GM12874 (cell line): ENCODE measurements around the gene IFI44.

Source experiments
- CTCF ChIP-seq: IDR thresholded peaks from 2 replicates; pipeline ENCODE4 v1.5.1; 2011; ENCODE audit warnings: low read depth, mild to moderate bottlenecking, control low read depth, low read length, moderate library complexity; ENCODE audit not compliant: insufficient read depth

The IFI44 gene

DNA sequence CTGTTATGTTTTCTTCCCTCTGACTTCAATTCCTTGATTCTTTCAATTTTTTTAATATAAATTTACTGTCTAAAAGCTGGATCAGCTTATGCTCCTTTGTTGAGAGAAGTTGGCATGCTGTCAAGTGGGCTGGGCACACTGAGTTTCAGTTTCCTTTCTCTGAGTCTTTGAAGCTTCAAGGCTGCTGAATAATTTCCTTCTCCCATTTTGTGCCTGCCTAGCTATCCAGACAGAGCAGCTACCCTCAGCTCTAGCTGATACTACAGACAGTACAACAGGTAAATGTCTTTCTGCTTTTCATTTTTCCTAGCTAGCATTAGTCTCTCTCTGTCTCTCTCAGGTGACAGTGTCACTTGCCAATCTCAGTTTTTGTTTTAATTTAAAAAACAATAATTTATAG is at the start of gene IFI44:
TSS of gene IFI44 (plus strand) at position 204 of the 400 bp plus-strand sequence. CDS start 365 bp downstream, outside the sequence.
- no peak for TF ChIP-seq CTCF

DNA sequence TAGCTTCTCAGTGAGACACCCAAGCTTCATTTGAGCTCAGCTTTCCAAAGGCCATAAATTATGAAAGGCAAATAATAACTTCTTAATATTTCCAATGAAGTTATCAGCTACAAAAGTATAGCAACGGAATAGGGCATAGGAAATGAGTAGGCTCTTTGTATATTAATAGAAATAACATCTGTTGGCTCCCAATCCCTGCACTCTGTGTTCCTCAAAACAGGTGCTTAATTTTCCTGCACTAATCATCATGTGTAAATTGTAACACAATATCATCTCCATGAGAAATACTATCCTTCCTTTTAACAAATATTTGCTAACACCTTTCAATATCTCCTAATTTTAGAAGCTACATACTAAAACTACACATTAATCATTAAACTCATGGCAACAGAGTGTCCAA is 48.6 kb upstream of the IFI44 start:
- TF ChIP-seq CTCF: no peak

DNA sequence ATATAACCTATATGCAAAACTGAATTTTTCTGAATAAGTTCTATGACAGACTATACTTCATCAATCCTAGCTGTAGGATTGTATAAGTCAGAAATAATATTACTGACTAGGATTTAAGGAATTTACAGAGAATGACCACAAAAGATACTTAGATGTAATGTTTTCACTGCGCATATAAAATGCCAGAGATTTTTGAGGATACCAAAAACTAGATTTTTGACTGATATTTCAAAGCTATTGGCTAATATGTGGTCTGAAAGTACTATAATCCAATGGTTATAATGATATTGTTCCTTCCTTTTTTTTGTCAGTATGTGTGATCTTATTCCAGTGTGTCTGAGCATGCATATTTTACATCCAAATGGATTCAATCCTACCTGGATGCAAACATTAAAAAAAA is 46.4 kb upstream of the IFI44 start:
- TF ChIP-seq CTCF: no peak

GRCh38 chr1:78604643-78605042 is 45.0 kb upstream of the IFI44 start:
- TF ChIP-seq CTCF: no peak

GRCh38 chr1:78606274-78606673 is 43.4 kb upstream of the IFI44 start:
- no peak for TF ChIP-seq CTCF

- TF ChIP-seq CTCF: 0 out of 2 replicates have a peak, but pooled peaks have one; percentile 0
These were observed 42.2 kb upstream of the IFI44 start for GRCh38 chr1:78607334-78607927.

GRCh38 chr1:78607944-78608343 is 41.7 kb upstream of the IFI44 start:
- no peak for TF ChIP-seq CTCF
